ENCODE results near the gene VEGFC. TPM values are rescaled to one million over a fixed set of nuclear protein-coding genes. Genes with fewer than 3 reads are reported as not detected.

Gene VEGFC
- total RNA-seq, 1 experiment from 2014 or later: not detected

DNA sequence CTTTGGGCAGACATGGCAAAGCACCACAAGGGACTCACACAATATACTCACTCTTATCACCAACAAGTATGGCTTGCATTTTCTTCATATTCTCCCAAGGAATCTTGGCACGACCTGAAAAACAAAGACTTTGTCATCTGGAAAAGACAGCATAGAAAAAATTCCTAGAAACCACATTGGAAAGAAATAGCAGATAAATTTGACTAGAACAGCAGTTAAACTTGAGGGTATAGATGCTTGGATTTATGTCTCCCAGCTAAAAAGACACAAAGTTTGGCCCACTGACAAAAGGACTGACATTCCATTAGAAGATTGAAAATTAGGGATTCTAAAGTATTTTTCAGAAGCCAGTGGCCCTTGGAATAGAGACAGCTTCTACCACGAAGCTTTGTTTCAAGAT lies 6.9 kb upstream of the VEGFC start:
- Histone ChIP-seq H3K4me3 (replicated peaks in 1 of 2; ENCODE audit: low read depth in 1 of 2, low read length in 2 of 2) (no peak overlapping the region), H3K9me3 (ENCODE audit: control insufficient read depth in 1 of 2, insufficient read depth in 1 of 2, low read depth in 1 of 2, low read length in 2 of 2) (no peaks in the 10 kb centered on the region), H3K9me2 (ENCODE audit: insufficient read depth) (no peaks in the 10 kb centered on the region), H2AFZ (ENCODE audit: low read depth, low read length, poor library complexity, severe bottlenecking) (no peak overlapping the region), H3K9ac (ENCODE audit: low read length) (no peak overlapping the region), H3K79me2 (ENCODE audit: insufficient read depth, low read length) (no peaks in the 10 kb centered on the region), H3K4me2 (ENCODE audit: low read length) (no peak overlapping the region), H4K20me1 (ENCODE audit: insufficient read depth) (no peaks in the 10 kb centered on the region), H3K27ac (ENCODE audit: low read depth, low read length) (no peak overlapping the region), H3K36me3 (ENCODE audit: control insufficient read depth in 1 of 2, insufficient read depth in 2 of 2, low read length in 2 of 2) (no peaks in the 10 kb centered on the region), H3K27me3 (ENCODE audit: insufficient read depth, low read length) (no peaks in the 10 kb centered on the region), H3K4me1 (ENCODE audit: control insufficient read depth in 1 of 2, insufficient read depth in 2 of 2, low read length in 2 of 2) (no peaks in the 10 kb centered on the region)
- DNase-seq (ENCODE audit: low read depth, low spot score): no peak
- CTCF ChIA-PET: no interaction called here
- TF ChIP-seq SRF (IDR thresholded peaks at IDR 0.05; ENCODE audit: low read depth) (no peak), EZH2phosphoT487 (IDR thresholded peaks at IDR 0.05; ENCODE audit: borderline replicate concordance) (no peak), EGR1 (IDR thresholded peaks at IDR 0.05; ENCODE audit: low read depth) (no peak), TCF7L2 (IDR thresholded peaks at IDR 0.05; ENCODE audit: borderline replicate concordance, extremely low read depth, insufficient read depth, insufficient read length) (no peak), SIN3A (IDR thresholded peaks at IDR 0.05; ENCODE audit: low read depth) (no peak), JUND (IDR thresholded peaks at IDR 0.05) (no peak), ZFX (IDR thresholded peaks at IDR 0.05) (no peak), YY1 (IDR thresholded peaks at IDR 0.05; ENCODE audit: extremely low read depth, insufficient replicate concordance, low read depth, low read length) (no peak)
- no peak for ATAC-seq
- intact Hi-C loops (cut with micrococcal nuclease): no loop called here
- RAD21 ChIA-PET (ENCODE audit: low non-redundant PET in 1 of 2, low total read pairs in 2 of 2, uncharacterized antibody in 2 of 2, unreplicated experiment in 2 of 2): no interaction called here
- BruUV-seq (replicated peaks): no TSS peak
- POLR2A ChIA-PET: no interaction called here

- H3K4me3 ChIP-seq (replicated peaks in 1 of 2; ENCODE audit: low read depth in 1 of 2, low read length in 2 of 2): no peak overlapping the region
- ChIA-PET CTCF (no interaction called here), RAD21 (ENCODE audit: low non-redundant PET in 1 of 2, low total read pairs in 2 of 2, uncharacterized antibody in 2 of 2, unreplicated experiment in 2 of 2) (no interaction called here), POLR2A (no interaction called here)
- DNase-seq (ENCODE audit: low read depth, low spot score): no peak
- ATAC-seq: no peak
- H3K27ac ChIP-seq (ENCODE audit: low read depth, low read length): no peak overlapping the region
- intact Hi-C loops (cut with micrococcal nuclease): no loop called here
- H3K4me1 ChIP-seq (ENCODE audit: control insufficient read depth in 1 of 2, insufficient read depth in 2 of 2, low read length in 2 of 2): no peaks in the 10 kb centered on the region
- H3K4me2 ChIP-seq (ENCODE audit: low read length): no peak overlapping the region
- H4K20me1 ChIP-seq (ENCODE audit: insufficient read depth): no peaks in the 10 kb centered on the region
- H2AFZ ChIP-seq (ENCODE audit: low read depth, low read length, poor library complexity, severe bottlenecking): no peak overlapping the region
- H3K36me3 ChIP-seq (ENCODE audit: control insufficient read depth in 1 of 2, insufficient read depth in 2 of 2, low read length in 2 of 2): no peaks in the 10 kb centered on the region
- no peak overlapping the region for H3K9ac ChIP-seq (ENCODE audit: low read length)
- H3K9me2 ChIP-seq (ENCODE audit: insufficient read depth): no peaks in the 10 kb centered on the region
- no peaks in the 10 kb centered on the region for H3K27me3 ChIP-seq (ENCODE audit: insufficient read depth, low read length)
- no peak for TF ChIP-seq CTCF (IDR thresholded peaks at IDR 0.05 in 2 of 3, conservative IDR thresholded peaks at IDR 0.05 in 1 of 3; ENCODE audit: borderline replicate concordance in 1 of 3, insufficient read depth in 1 of 3, low read depth in 2 of 3, low read length in 2 of 3)
- TF ChIP-seq SRF (IDR thresholded peaks at IDR 0.05; ENCODE audit: low read depth): no peak
- TF ChIP-seq ZFX (IDR thresholded peaks at IDR 0.05): no peak
- TF ChIP-seq ZNF274 (IDR thresholded peaks at IDR 0.05; ENCODE audit: low read depth, low read length): no peak
- TF ChIP-seq POLR2A (IDR thresholded peaks at IDR 0.05; ENCODE audit: borderline replicate concordance, extremely low read depth, insufficient read depth, insufficient read length): no peak
- TF ChIP-seq CBX3 (IDR thresholded peaks at IDR 0.05; ENCODE audit: low read depth): no peak
- no peak for TF ChIP-seq SIN3A (IDR thresholded peaks at IDR 0.05; ENCODE audit: low read depth)
- no peak for TF ChIP-seq EZH2phosphoT487 (IDR thresholded peaks at IDR 0.05; ENCODE audit: borderline replicate concordance)
- TF ChIP-seq, protein P1, sequence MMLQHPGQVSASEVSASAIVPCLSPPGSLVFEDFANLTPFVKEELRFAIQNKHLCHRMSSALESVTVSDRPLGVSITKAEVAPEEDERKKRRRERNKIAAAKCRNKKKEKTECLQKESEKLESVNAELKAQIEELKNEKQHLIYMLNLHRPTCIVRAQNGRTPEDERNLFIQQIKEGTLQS (IDR thresholded peaks at IDR 0.05): no peak
- no peak for TF ChIP-seq ELF1 (IDR thresholded peaks at IDR 0.05; ENCODE audit: borderline replicate concordance, low read depth)
- no peak for TF ChIP-seq YY1 (IDR thresholded peaks at IDR 0.05; ENCODE audit: extremely low read depth, insufficient replicate concordance, low read depth, low read length)
- H3K79me2 ChIP-seq (ENCODE audit: insufficient read depth, low read length): no peaks in the 10 kb centered on the region
- no TSS peak for BruUV-seq (replicated peaks)
- no peaks in the 10 kb centered on the region for H3K9me3 ChIP-seq (ENCODE audit: control insufficient read depth in 1 of 2, insufficient read depth in 1 of 2, low read depth in 1 of 2, low read length in 2 of 2)
Measured at GRCh38 chr4:176798540-176798939, 5.8 kb upstream of the VEGFC start.

Data from HCT116 (cell line).